ENCODE data around the gene PALMD.

PALMD gene

DNA sequence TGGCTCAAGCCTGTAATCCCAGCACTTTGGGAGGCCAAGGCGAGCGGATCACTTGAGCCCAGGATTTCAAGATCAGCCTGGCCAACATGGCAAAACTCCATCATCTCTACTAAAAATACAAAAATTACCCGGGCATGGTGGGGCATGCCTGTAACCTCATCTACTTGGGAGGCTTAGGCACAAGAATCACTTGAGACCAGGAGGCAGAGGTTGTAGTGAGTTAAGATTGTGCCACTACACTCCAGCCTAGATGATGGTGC lies 12.0 kb downstream of the PALMD start:
- no peak for DNase-seq (ENCODE audit: low read depth in 2 of 2, low spot score in 1 of 2)

DNA sequence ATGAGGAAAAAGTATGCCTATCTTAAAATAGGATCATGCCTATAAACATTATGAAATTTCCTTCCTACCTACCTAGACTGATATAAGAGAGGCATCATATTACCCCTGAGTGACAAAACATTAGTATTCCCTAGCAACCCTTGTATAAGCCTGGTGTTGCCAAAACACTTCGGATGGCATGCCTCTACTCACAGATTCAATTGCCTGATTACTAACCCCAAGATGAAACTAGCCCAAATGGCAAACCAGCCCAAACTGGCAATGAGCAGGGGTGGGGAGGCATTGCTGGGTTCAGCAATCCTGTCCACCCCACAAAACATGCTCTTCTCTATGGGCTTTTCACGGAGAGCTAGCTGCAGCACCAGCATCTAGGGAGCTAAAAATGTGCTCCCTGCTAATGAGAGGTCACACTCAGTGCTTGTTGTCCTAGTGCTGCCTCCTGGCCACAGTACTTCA lies 13.9 kb downstream of the PALMD start:
- no peak for DNase-seq (ENCODE audit: low read depth in 2 of 2, low spot score in 1 of 2)

DNA sequence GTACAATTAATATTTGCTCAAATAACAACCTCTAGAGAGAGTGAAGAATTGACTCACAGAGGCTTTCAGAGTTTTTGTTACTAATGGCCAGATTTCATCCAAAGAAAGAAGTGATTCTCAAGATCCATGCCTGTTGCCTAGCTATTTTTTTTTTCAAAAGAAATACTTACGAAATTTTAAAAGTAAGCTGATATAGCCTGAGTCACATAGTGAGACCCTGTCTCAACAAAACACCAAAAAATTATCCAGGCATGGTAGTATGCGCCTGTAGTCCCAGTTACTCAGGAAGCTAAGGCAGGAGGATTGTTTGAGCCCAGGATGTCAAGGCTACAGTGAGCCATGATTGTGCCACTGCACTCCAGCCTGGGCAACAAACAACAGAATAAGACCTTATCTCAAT lies 14.6 kb downstream of the PALMD start:
- DNase-seq (ENCODE audit: low read depth in 2 of 2, low spot score in 1 of 2), result no peak

DNA sequence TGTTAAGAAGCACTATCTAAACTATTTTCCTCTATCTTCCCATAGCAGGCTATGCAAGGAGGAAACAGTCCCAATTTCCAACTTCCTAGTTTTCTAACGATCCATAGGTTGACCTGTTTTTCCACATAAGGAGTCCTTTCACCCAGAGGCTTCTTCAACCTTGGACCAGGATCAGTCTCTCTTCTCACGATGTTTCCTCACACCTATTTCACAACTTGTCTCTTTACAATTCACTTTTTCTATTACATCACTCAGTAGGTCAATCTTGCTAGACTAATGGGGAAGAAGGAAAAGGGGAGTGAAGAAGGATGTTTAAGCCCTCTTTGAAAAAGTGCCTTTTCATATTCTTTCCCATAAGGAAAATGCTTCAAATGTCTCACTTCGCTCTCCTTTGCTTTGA lies 15.9 kb downstream of the PALMD start:
- DNase-seq (ENCODE audit: low read depth in 2 of 2, low spot score in 1 of 2), result no peak

DNA sequence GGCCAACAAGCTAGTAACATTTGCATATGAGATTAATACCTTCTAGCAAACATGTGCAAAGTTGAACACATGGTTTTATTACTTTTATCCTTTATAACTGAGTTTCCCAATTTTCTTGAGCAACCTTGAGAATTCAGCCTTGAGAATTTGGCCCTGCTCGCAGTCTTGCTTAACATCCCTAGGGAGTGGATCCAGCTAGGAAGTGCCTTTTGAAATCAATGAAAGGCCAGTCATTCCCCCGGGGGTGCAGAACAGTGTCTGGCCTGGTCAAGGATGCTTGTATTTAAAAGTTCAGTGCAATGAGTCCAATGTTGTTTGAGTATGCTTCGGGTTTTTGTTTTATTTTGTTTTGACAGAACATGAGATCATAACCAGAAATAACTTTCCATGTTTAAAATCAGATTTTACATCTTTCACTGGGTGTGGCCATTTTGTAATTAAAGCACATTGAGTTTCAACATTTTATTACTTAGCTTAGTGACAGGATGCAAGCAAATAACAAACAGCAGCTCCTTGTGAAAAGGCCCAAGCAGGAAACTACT lies 16.7 kb downstream of the PALMD start:
- no peak for DNase-seq (ENCODE audit: low read depth in 2 of 2, low spot score in 1 of 2)

DNA sequence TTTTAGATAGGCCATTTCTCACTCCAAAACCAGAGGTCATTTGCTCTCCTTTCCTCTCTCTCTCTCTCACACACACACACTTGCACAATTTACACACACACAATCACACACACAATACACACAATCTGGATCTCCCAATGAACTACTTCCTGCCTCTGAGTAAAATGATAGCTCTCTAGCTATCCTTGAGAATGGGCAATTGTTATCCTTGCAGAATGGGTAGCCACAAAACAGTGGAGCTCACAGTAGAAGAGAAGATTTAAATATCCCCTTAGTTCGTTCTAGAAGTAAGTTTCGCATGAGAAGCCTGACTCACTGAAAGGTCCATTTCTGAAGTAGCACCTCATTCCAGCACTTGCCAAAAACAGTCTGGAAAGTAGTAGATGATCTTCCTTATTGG lies 17.6 kb downstream of the PALMD start:
- DNase-seq (ENCODE audit: low read depth in 2 of 2, low spot score in 1 of 2), result no peak

DNA sequence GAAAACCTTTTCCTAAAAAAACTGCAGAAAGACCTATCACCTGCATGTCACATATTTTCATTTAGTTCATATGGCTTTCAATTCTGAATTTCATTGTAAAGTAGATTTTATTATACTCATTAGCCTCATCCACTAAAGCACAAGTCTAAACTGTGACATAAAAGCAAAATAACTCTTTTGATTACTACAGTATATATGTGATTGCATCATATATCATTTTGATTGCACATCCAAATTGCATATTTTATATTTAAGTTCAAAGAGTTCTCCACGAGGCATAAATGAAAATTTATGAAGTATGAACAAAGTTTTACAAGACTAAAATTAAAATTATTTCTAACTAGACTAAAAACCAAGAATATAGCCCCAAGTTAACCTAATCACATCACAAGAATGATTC lies 19.3 kb downstream of the PALMD start:
- DNase-seq (ENCODE audit: low read depth in 2 of 2, low spot score in 1 of 2), result no peak

DNA sequence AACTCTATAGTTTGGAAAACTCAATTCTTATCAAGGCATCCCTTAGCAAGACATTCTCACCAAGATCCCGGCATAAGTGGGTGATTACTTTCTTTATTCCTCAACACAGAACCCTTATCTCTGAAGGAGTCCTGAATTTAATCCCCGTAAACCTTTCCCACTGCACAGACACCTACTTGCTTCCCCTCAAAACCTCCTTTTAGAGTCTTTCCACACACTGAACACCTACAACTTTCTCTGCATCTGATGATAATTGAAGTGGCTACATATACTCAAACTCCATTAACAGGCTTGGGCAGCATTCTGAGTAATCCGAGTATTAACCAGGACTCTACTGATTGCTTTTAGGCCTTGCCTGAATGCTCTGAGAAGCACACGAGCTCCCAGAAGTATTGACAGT lies 23.5 kb downstream of the PALMD start:
- no peak for DNase-seq (ENCODE audit: low read depth in 2 of 2, low spot score in 1 of 2)

DNA sequence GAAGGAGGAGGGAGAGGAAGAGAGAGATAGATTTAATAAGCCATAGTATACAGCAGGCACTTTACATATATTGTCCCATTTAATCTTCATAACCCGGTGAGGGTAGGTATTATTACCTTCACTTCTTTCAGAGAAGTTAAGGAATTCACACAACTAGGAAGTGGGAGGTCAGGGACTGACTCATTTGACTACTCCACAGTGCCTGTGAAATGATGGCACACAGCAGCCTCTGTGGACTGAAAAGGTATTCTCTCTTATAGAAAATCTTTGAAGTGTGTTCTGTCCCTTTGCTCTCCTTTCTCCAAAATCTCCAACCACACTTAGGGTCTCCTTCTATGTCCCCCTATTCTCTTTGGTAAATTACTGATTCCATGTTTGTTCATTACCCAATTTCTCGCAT lies 23.9 kb downstream of the PALMD start:
- DNase-seq (ENCODE audit: low read depth in 2 of 2, low spot score in 1 of 2), result no peak

DNA sequence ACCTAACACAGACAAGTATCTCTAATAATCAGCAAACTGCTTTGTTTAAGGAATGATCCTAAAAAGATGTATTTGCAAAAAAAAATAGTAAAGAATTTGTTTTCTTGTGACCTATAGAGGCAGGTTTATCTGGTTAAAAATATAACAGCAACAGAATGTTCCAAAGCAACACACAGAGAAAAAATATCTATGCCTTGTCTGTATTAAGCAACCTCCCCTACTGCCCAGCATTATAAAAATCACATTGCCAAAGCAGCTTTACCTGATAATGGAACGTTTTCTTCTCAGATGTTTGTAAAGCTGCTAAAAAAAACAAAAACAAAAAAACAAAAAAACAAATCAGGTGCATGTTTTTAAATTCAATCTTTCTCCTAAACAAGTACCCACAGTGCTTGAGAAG lies 24.7 kb downstream of the PALMD start:
- DNase-seq (ENCODE audit: low read depth in 2 of 2, low spot score in 1 of 2), result no peak

DNA sequence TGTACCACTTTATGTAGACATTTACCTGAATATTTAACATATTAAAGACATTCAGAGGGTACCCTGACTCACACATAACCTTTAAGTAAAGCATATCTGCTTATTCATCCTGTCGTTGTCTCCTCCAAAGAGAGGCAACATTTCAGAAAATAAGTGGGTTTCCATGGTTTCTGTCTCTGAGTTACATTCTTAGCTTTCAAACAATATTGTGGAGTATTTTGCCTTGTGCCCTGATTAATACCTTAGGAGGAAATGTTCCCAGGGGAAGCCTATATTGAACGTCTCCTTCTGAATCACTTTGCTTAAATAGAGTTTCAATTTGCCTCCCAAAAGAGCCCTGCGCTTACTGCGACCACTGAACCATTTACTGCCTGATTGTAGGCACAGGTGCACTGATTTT lies 26.1 kb downstream of the PALMD start:
- no peak for DNase-seq (ENCODE audit: low read depth in 2 of 2, low spot score in 1 of 2)

DNA sequence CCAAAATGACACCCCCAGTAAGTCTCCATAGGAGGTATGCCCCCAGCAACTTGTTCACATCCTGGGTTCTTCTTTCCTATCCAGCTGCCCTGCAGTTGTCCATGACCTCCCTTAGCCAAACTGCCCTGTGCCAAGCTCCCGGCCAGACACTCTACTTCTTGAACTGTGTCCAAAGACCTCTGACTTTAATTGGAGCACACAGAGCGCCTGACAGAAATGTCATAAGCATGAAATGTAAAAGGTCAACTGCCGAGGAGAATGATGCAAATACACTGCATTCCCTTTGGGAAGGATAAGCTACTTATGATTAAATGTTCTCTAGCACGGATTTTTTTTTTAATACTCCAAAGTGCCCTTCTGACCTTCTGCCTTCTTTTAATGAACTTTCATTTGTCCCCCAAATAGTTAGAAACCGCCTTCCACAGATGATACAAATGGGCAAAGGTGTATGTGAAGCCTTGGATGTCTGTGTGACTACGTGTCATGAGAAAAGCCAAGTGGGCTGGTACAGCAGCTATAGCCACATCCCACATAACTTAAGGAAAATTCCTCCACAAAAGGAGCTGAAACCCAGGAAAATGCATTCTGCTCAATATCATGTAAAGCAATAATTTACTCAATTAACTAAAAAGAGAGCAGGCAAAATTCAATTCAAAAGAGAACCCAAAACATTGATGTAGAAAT lies 26.8 kb downstream of the PALMD start:
- DNase-seq (ENCODE audit: low read depth in 2 of 2, low spot score in 1 of 2), result no peak

DNA sequence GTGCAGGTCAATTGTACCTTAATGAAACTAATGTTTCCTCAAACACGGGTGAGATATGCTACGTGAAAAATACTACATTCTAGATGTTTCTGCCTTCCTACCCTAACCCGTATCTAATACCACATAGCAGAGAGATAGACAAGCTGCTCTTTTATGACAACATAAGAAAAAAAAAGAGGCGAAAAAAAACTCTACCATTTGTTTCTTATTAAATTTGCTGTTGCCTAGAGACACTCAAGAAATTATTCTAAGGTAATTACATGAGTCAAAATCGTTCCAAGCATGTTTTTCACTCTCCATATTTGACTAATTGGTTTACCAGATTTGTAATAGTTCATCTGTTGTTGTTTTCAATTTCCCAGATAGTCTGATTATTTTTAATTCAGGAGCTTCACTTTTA lies 27.4 kb downstream of the PALMD start:
- no peak for DNase-seq (ENCODE audit: low read depth in 2 of 2, low spot score in 1 of 2)

DNA sequence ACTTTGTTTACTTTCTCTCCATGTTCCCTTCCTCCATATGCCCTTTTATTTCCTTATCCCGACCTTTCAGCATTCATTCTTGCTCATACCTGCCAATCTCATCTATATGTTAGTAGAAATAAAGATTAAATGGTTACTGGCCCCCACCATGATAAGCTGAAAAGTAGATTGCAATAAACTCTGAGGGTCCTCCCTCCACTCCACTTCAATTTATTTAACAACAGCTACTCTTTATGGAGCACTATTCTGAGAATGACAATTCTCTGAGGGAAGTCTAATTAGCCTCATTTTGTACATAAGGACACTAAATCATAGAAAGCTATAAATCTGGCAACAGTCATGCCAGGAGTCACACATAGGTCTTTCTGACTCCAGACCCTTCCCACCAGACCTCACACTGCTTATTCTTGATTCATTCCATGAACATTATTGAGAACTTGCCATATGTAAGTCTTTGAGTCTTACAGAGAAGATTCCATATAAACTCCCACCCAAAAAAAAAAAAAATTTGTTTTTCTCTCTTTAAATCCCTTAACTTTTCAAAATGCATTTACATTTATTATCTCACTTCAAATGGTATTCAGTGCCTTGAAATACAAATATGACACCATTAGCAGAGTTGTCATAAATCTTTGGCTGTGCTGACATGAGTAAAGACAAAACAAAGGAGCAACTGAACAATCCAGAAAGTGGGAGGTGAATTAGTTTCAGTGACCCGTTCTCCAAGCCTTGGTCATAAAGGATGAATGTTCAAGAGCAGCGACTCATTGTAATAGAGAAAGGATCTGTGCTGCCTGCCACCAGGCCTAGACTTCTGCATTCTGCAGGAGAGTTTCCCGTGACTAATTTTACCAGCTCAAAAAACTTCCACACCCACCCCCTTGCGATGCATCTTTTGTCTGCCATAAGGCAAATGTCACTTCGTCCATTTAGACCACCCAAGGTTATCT lies 28.5 kb downstream of the PALMD start:
- DNase-seq (ENCODE audit: low read depth in 2 of 2, low spot score in 1 of 2), result no peak

DNA sequence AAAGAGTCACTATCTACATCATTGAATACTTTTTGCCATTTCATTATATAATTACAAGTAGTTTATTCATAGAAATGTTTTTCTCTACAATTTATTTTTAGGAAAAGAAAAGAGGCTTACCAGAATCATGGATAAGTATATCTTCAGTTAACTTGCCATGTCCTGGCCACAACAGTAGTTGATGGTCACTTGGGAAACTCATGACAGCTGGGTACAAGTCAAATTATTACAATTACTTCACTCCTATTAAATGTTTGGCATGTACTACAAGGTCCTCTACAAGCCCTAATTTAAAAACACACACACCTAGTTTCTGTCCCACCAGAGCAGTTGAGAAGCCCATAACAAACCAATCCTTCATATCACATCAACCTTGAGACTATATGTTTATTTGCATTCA lies 29.4 kb downstream of the PALMD start:
- DNase-seq (ENCODE audit: low read depth in 2 of 2, low spot score in 1 of 2), result no peak

DNA sequence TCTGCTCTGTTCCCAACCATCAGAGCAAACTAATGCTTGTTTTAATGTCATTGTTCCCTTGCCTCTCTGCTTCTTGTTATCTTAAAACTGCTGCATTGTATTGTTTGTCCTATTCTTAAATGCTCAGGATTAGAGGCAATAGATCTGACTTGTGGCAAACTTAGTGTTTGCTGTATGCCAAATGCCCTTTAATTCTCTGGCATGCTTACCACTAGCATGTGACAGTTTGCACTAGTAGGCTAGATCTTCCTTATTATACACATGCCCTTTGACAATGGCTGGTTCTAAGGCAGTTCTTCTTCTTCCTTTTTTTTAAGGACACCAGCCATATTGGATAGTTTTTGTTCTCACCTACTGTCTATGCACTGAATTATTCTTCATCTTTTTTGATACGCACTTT lies 30.1 kb downstream of the PALMD start:
- DNase-seq (ENCODE audit: low read depth in 2 of 2, low spot score in 1 of 2), result no peak

DNA sequence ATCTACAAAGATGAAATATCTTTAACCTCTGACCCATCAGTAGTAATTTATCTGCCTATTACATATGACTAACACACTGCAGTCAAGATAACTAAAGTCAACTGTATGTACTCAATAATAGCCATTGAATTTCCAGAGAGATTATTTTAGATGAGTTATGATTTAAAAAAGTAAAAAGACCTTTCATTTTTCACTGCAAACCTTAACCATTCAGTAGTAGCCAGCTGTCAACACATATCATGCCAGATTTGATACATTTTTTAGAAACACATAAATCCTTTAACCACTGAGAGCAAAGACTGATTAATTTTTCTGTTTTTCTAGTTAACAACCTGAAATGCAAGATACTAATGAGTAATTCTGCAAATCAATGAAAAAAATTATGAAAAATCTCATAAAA lies 31.0 kb downstream of the PALMD start:
- no peak for DNase-seq (ENCODE audit: low read depth in 2 of 2, low spot score in 1 of 2)

DNA sequence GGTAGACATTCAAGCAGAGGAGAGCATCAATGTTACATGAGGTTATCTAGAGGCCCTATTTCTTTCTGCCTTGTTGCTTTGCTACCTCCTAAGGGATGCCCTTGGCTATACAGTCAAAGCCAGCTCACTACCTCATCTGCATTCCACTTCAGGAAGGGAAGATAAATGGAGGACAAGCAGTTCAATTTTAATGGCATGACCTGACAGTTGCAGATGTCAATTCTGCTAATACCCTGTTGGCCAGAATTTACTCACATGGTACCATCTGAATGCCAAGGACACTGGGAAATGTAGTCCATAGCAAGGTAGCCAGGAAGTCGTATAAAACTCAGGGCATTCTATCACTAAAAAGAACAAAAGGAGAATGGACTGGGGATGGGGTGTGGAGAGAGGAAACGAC lies 31.5 kb downstream of the PALMD start:
- DNase-seq (ENCODE audit: low read depth in 2 of 2, low spot score in 1 of 2), result no peak

DNA sequence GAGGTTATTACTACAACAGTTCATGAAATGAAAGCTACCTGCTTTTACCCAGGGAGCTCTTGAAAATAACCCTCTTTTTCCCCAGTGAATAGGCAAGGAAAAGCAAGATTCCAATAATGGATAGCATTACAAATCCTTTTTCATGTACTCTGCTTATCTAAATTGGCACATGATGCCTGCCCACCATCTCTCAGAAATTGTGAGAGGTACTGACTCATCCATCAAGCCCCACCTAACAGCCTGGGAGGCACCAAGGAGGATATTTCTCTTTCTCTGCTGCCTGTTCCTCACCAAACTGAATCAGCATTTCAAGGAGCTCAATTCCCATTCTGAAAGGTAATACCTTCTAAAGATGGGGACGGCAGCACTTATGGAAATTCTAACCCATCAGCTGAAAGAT lies 34.4 kb downstream of the PALMD start:
- no peak for DNase-seq (ENCODE audit: low read depth in 2 of 2, low spot score in 1 of 2)

DNA sequence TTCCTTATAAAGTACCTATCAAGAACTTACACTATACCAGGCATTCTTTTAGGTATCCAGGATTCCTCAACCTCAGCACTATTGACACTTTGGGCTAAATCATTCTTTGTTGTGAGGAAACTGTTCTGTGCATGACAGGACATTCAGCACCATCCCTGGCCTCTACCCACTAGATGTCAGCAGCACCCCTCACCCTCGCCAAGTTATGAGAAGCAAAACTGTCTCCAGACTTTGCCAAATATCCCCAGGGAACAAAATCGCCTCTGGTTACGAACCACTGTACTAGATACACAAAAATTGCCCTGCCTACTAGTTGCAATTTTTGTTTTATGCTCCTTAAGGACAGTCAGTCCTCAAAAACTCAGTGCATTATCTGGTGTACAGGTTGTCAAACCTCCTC lies 35.7 kb downstream of the PALMD start:
- no peak for DNase-seq (ENCODE audit: low read depth in 2 of 2, low spot score in 1 of 2)

DNA sequence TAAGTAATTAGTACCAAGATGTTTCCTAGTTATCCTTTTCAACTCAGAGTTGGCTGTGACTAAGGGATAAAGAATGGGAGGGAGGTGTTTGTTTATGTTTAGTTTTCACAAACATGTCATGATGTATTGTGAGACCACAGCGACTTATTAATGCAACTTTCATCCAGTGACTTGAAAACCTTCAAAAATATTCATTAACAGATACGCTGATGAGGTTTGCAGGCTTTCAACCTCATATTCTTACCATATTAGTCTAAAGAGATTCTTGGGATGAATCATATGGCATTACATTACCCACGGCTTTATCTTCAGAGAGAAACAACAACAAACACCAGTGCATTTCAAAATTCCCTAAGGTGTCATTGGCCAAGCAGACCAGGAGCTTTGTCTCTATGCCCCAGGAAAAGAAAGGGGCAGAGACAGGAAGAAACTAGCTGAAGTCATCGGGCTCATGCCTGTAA lies 36.4 kb downstream of the PALMD start:
- DNase-seq (ENCODE audit: low read depth in 2 of 2, low spot score in 1 of 2), result no peak

DNA sequence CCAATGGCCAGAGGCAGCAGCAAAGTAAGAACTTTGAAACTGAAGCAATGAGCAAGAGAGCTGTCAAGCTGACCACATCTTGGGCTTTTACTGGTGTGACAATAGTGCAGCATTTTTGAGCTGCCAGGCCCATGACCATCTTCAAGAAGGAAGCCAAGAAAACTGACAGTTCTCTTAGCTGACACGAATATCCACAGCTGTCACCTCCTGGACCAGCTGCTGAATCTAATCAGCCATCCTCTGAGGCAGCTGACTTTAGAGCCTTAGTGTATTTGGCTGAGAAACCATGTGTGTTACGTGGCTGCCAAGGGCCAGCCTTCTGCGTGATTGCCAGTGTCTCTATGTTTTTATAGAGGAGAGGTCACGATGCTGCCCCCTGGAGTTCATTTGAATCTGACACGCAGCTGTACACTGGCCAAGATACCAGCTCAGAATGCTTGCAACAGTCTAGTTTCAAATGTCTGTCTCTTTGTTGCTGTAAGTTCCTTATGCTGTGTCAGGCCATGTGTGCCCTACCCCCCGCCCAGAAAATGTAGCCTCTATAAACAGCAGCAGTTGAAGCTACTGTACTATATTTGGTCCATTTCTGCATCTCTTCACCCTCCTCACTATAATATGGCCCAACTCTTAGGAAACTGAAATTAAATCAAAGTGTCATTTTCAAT lies 39.7 kb downstream of the PALMD start:
- DNase-seq (ENCODE audit: low read depth in 2 of 2, low spot score in 1 of 2), result no peak
